AG10803 (cell line): ENCODE measurements around the gene CRK.
A peak's percentile ranks its signal among the peaks of the same experiment; 100 is the strongest.
"Not testable (repeated sequence)": the region's sequence is repeated elsewhere in the genome, so short reads cannot be mapped to it uniquely, and the experiment has no call there.

Source experiments
- DNase-seq: peaks from one replicate; pipeline ENCODE4 v3.0.0; 2010; ENCODE audit warnings: low read depth
- H3K4me3 ChIP-seq: 2 replicates; pipeline ENCODE4 v1.5.1; 2011; ENCODE audit warnings: mild to moderate bottlenecking, low read length, control low read depth
- CTCF ChIP-seq: conservative IDR thresholded peaks from 2 replicates; pipeline ENCODE4 v1.5.1; 2011; ENCODE audit warnings: mild to moderate bottlenecking, low read length, control low read depth, inconsistent platforms

The CRK gene

GRCh38 chr17:1402262-1402586 lies 53.8 kb downstream of the CRK start:
- DNase-seq, result no peak
- no peak for TF ChIP-seq CTCF
- H3K4me3 ChIP-seq, result no peak overlapping the region

- TF ChIP-seq CTCF, result no peak
- peak; percentile 92 for DNase-seq
- peak within 1 kb of the TSS; percentile 96 for H3K4me3 ChIP-seq
Observed at GRCh38 chr17:1399679-1400512, 56.1 kb downstream of the CRK start, which contains the start of gene YWHAE. Gene YWHAE (minus strand): TSS chr17:1400222. CDS start chr17:1400110, 112 bp downstream.

- DNase-seq, result peak; percentile 51
- peak overlapping the region; percentile 96 for H3K4me3 ChIP-seq
- no peak for TF ChIP-seq CTCF
Observed at GRCh38 chr17:1398931-1399678, 56.9 kb downstream of the CRK start.

- TF ChIP-seq CTCF, result no peak
- no peak for DNase-seq
- peak overlapping the region; percentile 96 for H3K4me3 ChIP-seq
Observed at GRCh38 chr17:1398028-1398427, 58.0 kb downstream of the CRK start.

- H3K4me3 ChIP-seq, DNase-seq: not testable (repeated sequence)
Observed at GRCh38 chr17:1395876-1396665, 60.0 kb downstream of the CRK start.

GRCh38 chr17:1391577-1391976 lies 64.5 kb downstream of the CRK start:
- TF ChIP-seq CTCF, result no peak
- H3K4me3 ChIP-seq, result no peak overlapping the region
- no peak for DNase-seq

GRCh38 chr17:1390432-1391367 lies 65.3 kb downstream of the CRK start:
- DNase-seq, result no peak
- no peak overlapping the region for H3K4me3 ChIP-seq
- TF ChIP-seq CTCF, result no peak

- not testable (repeated sequence) for H3K4me3 ChIP-seq, DNase-seq
Observed at GRCh38 chr17:1387490-1388227, 68.4 kb downstream of the CRK start.

GRCh38 chr17:1386675-1387190 lies 69.3 kb downstream of the CRK start:
- not testable (repeated sequence) for DNase-seq, H3K4me3 ChIP-seq
